ENCODE data around the gene CAPN5.

DNA sequence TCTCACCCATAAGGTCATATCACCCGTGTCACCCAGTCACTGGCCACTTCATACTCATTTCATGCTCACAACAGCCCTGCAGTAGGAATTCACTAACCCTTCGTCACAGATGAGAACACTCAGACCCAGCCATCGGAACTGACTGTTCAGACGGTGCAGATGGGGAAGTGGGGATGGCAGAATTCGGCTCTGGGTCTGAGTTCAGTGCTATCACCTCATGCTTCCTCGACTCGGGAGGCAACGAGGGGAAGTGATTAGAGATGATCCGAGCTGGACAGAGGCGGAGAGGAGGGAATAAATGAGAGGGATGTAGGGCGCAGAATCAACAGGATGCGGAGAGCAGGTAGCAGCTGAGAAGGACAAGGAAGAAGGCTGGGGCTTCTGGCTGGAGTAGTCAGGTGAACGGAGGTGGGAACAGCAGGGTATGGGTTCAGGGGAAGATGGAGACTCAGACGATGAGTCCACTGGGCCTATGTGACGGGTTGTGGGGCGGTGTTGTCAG, 27.9 kb upstream of the CAPN5 start:
- TF ChIP-seq, protein P1, sequence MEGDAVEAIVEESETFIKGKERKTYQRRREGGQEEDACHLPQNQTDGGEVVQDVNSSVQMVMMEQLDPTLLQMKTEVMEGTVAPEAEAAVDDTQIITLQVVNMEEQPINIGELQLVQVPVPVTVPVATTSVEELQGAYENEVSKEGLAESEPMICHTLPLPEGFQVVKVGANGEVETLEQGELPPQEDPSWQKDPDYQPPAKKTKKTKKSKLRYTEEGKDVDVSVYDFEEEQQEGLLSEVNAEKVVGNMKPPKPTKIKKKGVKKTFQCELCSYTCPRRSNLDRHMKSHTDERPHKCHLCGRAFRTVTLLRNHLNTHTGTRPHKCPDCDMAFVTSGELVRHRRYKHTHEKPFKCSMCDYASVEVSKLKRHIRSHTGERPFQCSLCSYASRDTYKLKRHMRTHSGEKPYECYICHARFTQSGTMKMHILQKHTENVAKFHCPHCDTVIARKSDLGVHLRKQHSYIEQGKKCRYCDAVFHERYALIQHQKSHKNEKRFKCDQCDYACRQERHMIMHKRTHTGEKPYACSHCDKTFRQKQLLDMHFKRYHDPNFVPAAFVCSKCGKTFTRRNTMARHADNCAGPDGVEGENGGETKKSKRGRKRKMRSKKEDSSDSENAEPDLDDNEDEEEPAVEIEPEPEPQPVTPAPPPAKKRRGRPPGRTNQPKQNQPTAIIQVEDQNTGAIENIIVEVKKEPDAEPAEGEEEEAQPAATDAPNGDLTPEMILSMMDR (IDR thresholded peaks at IDR 0.05): no peak
- TF ChIP-seq POLR2AphosphoS5 (IDR thresholded peaks at IDR 0.05; ENCODE audit: insufficient read depth in 1 of 2, low read depth in 1 of 2) (no peak), POLR2A (IDR thresholded peaks at IDR 0.05) (no peak)
